Karpas-422 (cell line): ENCODE measurements around the gene CLDN19. TPM values are rescaled to one million over a fixed set of nuclear protein-coding genes. Genes with fewer than 3 reads are reported as not detected.

ENCODE experiments used
- DNase-seq: peaks from one replicate; pipeline ENCODE4 v3.0.0-alpha.2; 2015
- H2AFZ ChIP-seq: fragments of 200-600 bp; sonication (generic); 2 replicates; pipeline ENCODE4 v1.6.1; 2014; ENCODE audit warnings: antibody characterized with exemption, low read length, mixed read lengths
- H3K27ac ChIP-seq: fragments of 200-600 bp; sonication (generic); 2 replicates; pipeline ENCODE4 v1.5.1; 2014; ENCODE audit warnings: mild to moderate bottlenecking, low read length, moderate library complexity
- H3K27me3 ChIP-seq: fragments of 200-600 bp; sonication (generic); 2 replicates; pipeline ENCODE4 v1.6.1; 2014; ENCODE audit warnings: low read length, mixed read lengths
- H3K36me3 ChIP-seq: fragments of 200-600 bp; sonication (generic); 2 replicates; pipeline ENCODE4 v1.6.1; 2014; ENCODE audit warnings: low read length, mixed read lengths; ENCODE audit not compliant: insufficient read depth
- H3K4me1 ChIP-seq: fragments of 200-600 bp; sonication (generic); 2 replicates; pipeline ENCODE4 v1.6.1; 2014; ENCODE audit warnings: mild to moderate bottlenecking, low read length, mixed read lengths
- H3K4me2 ChIP-seq: fragments of 200-600 bp; sonication (generic); 2 replicates; pipeline ENCODE4 v1.6.1; 2014; ENCODE audit warnings: low read length, low read depth, mild to moderate bottlenecking; ENCODE audit not compliant: poor library complexity, severe bottlenecking
- H3K4me3 ChIP-seq: fragments of 200-600 bp; sonication (generic); 2 replicates; pipeline ENCODE4 v1.5.1; 2014; ENCODE audit warnings: mild to moderate bottlenecking, antibody characterized with exemption, low read length, mixed read lengths
- H3K79me2 ChIP-seq: fragments of 200-600 bp; sonication (generic); 2 replicates; pipeline ENCODE4 v1.6.1; 2014; ENCODE audit warnings: mild to moderate bottlenecking, low read length, mixed read lengths
- H3K9ac ChIP-seq: fragments of 200-600 bp; sonication (generic); 2 replicates; pipeline ENCODE4 v1.6.0; 2014; ENCODE audit warnings: low read length
- H3K9me2 ChIP-seq: fragments of 200-600 bp; sonication (generic), shearing (Covaris generic); replicated peaks from 2 replicates; pipeline ENCODE4 v1.6.0; 2014; ENCODE audit warnings: mild to moderate bottlenecking, low read length, moderate library complexity; ENCODE audit not compliant: insufficient read depth
- H3K9me3 ChIP-seq: fragments of 300-700, 200-600 bp; sonication (generic); 2 replicates; pipeline ENCODE4 v1.6.1; 2014; ENCODE audit warnings: low read length, mixed read lengths
- H4K20me1 ChIP-seq: fragments of 200-600 bp; sonication (generic); 2 replicates; pipeline ENCODE4 v1.6.1; 2014; ENCODE audit warnings: mild to moderate bottlenecking, antibody characterized with exemption, low read length, low read depth; ENCODE audit not compliant: insufficient read depth
- total RNA-seq: library from RNA; depleted of rRNA; stranded (reverse); fragments of >200 nt; shearing (Covaris generic); gene quantifications from 2 replicates; pipeline ENCODE4 v1.2.3, GENCODE V29; 2014; ENCODE audit warnings: low replicate concordance

The CLDN19 gene
- total RNA-seq, 1 experiment from 2014 or later: not detected

GRCh38 chr1:42766741-42767509 is 26.9 kb upstream of the CLDN19 start, which contains the start of the genes C1orf50 and P3H1:
Gene C1orf50 (plus strand): TSS chr1:42767249. CDS start chr1:42767312, 63 bp downstream.
Gene P3H1 (minus strand): TSS chr1:42767028. CDS start chr1:42766971, 57 bp downstream.
- H2AFZ ChIP-seq: peak within 1 kb of the TSS; percentile 94
- no peaks in the 10 kb centered on the region for H3K9me2 ChIP-seq
- DNase-seq: peak; percentile 100
- peaks cover 32% of the 10 kb centered on the region for H3K4me1 ChIP-seq
- H4K20me1 ChIP-seq: no peaks in the 10 kb centered on the region
- H3K27me3 ChIP-seq: no peaks in the 10 kb centered on the region
- peaks cover 78% of the 10 kb centered on the region for H3K79me2 ChIP-seq
- no peak within 1 kb of the TSS for H3K27ac ChIP-seq
- no peaks in the 10 kb centered on the region; the same call in 1 of the 2 replicates for H3K36me3 ChIP-seq
- peak within 1 kb of the TSS; percentile 92 for H3K4me3 ChIP-seq
- H3K4me2 ChIP-seq: peak within 1 kb of the TSS; percentile 94
- H3K9ac ChIP-seq: peak within 1 kb of the TSS; percentile 90
- H3K9me3 ChIP-seq: no peaks in the 10 kb centered on the region

- H3K4me3 ChIP-seq: peak overlapping the region; percentile 92
- no peaks in the 10 kb centered on the region for H3K27me3 ChIP-seq
- H3K79me2 ChIP-seq: peaks cover 69% of the 10 kb centered on the region
- H3K36me3 ChIP-seq: no peaks in the 10 kb centered on the region; the same call in 1 of the 2 replicates
- H3K4me2 ChIP-seq: peak overlapping the region; percentile 89
- peaks cover 32% of the 10 kb centered on the region for H3K4me1 ChIP-seq
- no peak overlapping the region for H3K27ac ChIP-seq
- peak; percentile 70 for DNase-seq
- peak overlapping the region; percentile 90 for H3K9ac ChIP-seq
- no peaks in the 10 kb centered on the region for H3K9me3 ChIP-seq
- no peaks in the 10 kb centered on the region for H3K9me2 ChIP-seq
- no peaks in the 10 kb centered on the region for H4K20me1 ChIP-seq
- H2AFZ ChIP-seq: peak overlapping the region; percentile 94
Observed at GRCh38 chr1:42765832-42766740, 26.1 kb upstream of the CLDN19 start.

GRCh38 chr1:42765269-42765668 is 25.2 kb upstream of the CLDN19 start:
- Histone ChIP-seq H3K9me2 (no peaks in the 10 kb centered on the region), H3K27ac (no peak overlapping the region), H2AFZ (no peak overlapping the region), H3K9me3 (no peaks in the 10 kb centered on the region), H3K9ac (peak overlapping the region; percentile 90), H3K4me3 (peak overlapping the region; percentile 92), H3K4me1 (peaks cover 28% of the 10 kb centered on the region), H4K20me1 (no peaks in the 10 kb centered on the region), H3K27me3 (no peaks in the 10 kb centered on the region), H3K4me2 (peak overlapping the region; percentile 89), H3K36me3 (no peaks in the 10 kb centered on the region; the same call in 1 of the 2 replicates), H3K79me2 (peaks cover 61% of the 10 kb centered on the region)
- DNase-seq: no peak

DNA sequence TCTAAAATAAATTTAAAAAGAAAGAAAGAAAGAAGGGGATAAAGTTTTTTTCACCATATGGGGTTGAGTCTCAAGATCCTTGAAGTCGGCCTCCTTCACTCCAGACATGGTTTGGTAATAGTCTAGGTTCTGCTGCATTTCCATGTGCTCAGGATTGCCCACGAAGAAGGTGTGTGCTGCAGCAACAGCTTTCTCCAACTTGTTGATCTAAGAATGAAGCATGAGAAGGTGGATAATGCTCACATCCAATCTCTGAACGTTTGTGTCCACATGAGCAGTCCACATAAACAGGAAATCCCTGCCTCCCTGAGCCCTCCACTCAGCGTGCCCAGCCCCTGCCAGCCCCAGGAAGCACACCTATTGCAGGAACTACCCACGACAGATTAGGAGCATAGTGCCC is 22.2 kb upstream of the CLDN19 start:
- no peak overlapping the region for H2AFZ ChIP-seq
- H3K27ac ChIP-seq: no peak overlapping the region
- no peaks in the 10 kb centered on the region for H3K9me2 ChIP-seq
- peaks cover 6% of the 10 kb centered on the region; the same call in 1 of the 2 replicates for H3K36me3 ChIP-seq
- no peak for DNase-seq
- H3K27me3 ChIP-seq: no peaks in the 10 kb centered on the region
- H3K4me1 ChIP-seq: peaks cover 28% of the 10 kb centered on the region
- H3K4me3 ChIP-seq: no peak overlapping the region
- peaks cover 32% of the 10 kb centered on the region for H3K79me2 ChIP-seq
- H3K4me2 ChIP-seq: no peak overlapping the region
- H3K9me3 ChIP-seq: no peaks in the 10 kb centered on the region
- H4K20me1 ChIP-seq: no peaks in the 10 kb centered on the region
- H3K9ac ChIP-seq: no peak overlapping the region

DNA sequence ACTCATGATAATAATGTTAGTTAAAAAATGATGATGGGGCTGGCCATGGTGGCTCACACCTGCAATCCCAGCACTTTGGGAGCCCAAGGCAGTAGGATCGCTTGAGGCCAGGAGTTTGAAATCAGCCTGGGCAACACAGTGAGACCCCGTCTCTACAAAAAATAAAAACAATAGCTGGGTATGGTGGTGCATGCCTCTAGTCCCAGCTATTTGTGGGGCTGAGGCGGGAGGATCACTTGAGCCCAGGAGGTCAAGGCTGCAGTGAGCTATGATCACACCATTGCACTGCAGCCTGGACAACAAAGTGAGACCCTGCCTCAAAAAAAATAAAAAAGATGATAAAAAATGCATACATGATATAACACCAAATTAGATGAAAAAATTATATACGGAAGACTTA is 21.5 kb upstream of the CLDN19 start:
- H3K36me3 ChIP-seq: peaks cover 6% of the 10 kb centered on the region; the same call in 1 of the 2 replicates
- H3K9me3 ChIP-seq: no peaks in the 10 kb centered on the region
- no peaks in the 10 kb centered on the region for H3K9me2 ChIP-seq
- no peak for DNase-seq
- H3K4me1 ChIP-seq: peaks cover 28% of the 10 kb centered on the region
- H2AFZ ChIP-seq: no peak overlapping the region
- H3K4me3 ChIP-seq: no peak overlapping the region
- H3K27ac ChIP-seq: no peak overlapping the region
- peaks cover 30% of the 10 kb centered on the region for H3K79me2 ChIP-seq
- no peaks in the 10 kb centered on the region for H4K20me1 ChIP-seq
- no peak overlapping the region for H3K9ac ChIP-seq
- H3K27me3 ChIP-seq: no peaks in the 10 kb centered on the region
- H3K4me2 ChIP-seq: no peak overlapping the region

DNA sequence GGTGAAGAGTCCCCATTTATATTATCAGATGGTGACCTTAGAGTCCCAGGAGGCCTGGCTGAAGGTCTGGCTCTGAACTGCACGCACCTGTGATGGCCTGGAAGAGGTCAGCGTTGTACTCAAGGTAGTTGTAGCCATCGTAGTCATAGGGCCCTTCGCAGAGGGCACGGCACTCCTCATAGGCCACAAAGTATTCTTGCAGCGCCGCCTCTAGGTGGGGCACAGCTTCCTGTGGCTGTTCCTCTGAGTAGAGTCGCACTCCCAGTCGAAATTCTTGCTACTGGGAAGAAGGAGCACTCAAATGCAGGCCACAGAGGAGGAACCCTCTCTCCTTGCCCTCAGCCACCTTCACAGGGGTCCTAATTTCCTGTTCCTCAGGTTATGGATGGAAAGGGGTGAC is 19.1 kb upstream of the CLDN19 start:
- H3K27me3 ChIP-seq: no peaks in the 10 kb centered on the region
- H3K36me3 ChIP-seq: peaks cover 12% of the 10 kb centered on the region; the same call in 1 of the 2 replicates
- no peaks in the 10 kb centered on the region for H3K9me3 ChIP-seq
- peak overlapping the region; percentile 50 for H3K27ac ChIP-seq
- H3K9ac ChIP-seq: no peak overlapping the region
- H3K9me2 ChIP-seq: no peaks in the 10 kb centered on the region
- H3K4me3 ChIP-seq: no peak overlapping the region
- H3K4me1 ChIP-seq: peaks cover 12% of the 10 kb centered on the region
- no peak for DNase-seq
- no peak overlapping the region for H3K4me2 ChIP-seq
- no peak overlapping the region for H2AFZ ChIP-seq
- peaks cover 7% of the 10 kb centered on the region for H3K79me2 ChIP-seq
- no peaks in the 10 kb centered on the region for H4K20me1 ChIP-seq

GRCh38 chr1:42758641-42759040 is 18.6 kb upstream of the CLDN19 start:
- Histone ChIP-seq H3K27ac (peak overlapping the region; percentile 50), H3K27me3 (no peaks in the 10 kb centered on the region), H3K36me3 (peaks cover 12% of the 10 kb centered on the region; the same call in 1 of the 2 replicates), H4K20me1 (no peaks in the 10 kb centered on the region), H3K9ac (no peak overlapping the region), H3K79me2 (peaks cover 5% of the 10 kb centered on the region), H3K9me2 (no peaks in the 10 kb centered on the region), H3K9me3 (no peaks in the 10 kb centered on the region), H3K4me3 (no peak overlapping the region), H3K4me1 (peaks cover 12% of the 10 kb centered on the region), H3K4me2 (no peak overlapping the region), H2AFZ (no peak overlapping the region)
- DNase-seq: peak; percentile 62

DNA sequence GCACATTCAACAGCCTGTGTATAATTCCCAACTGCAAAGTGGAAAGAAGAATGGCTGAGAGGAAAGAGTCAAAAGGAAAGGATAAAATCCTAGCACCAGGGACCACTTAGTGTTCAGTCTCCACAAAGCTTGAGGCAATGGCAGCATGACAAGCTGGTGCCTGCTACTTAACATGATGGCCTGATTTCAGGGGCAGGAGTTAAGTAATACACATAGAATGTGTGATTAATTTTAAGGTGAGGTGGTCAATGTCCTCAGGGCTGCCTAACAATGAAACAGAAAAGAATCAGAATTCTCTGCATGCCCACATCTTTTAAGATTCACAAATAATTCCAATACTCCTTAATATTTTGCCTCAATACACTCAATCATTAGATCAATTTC is 17.8 kb upstream of the CLDN19 start:
- Histone ChIP-seq H3K9ac (no peak overlapping the region), H3K4me2 (no peak overlapping the region), H3K27ac (no peak overlapping the region), H3K4me3 (no peak overlapping the region), H3K9me3 (no peaks in the 10 kb centered on the region), H3K4me1 (peaks cover 18% of the 10 kb centered on the region), H3K79me2 (0 out of 2 replicates have a peak, but pooled peaks cover 3% of the 10 kb centered on the region), H3K36me3 (peaks cover 16% of the 10 kb centered on the region; the same call in 1 of the 2 replicates), H3K27me3 (no peaks in the 10 kb centered on the region), H3K9me2 (no peaks in the 10 kb centered on the region), H2AFZ (no peak overlapping the region), H4K20me1 (no peaks in the 10 kb centered on the region)
- DNase-seq: no peak
